IMR-90 (cell line): ENCODE measurements around the gene DNAJC5G.

ENCODE experiments used
- MAZ ChIP-seq: IDR thresholded peaks from 2 replicates; pipeline ENCODE4 v1.6.1; 2012; ENCODE audit warnings: low read depth, mild to moderate bottlenecking, low read length, improper control_type of control experiment, moderate library complexity, borderline replicate concordance
- POLR2A ChIP-seq: IDR thresholded peaks from 2 replicates; pipeline ENCODE4 v1.6.1; 2012; ENCODE audit warnings: mild to moderate bottlenecking, low read depth, low read length
- TF ChIP-seq, protein P1 (sequence below): conservative IDR thresholded peaks from 2 replicates; pipeline ENCODE4 v1.5.1; 2012; ENCODE audit warnings: mild to moderate bottlenecking, low read depth, low read length, improper control_type of control experiment

- TF ChIP-seq, protein P1, sequence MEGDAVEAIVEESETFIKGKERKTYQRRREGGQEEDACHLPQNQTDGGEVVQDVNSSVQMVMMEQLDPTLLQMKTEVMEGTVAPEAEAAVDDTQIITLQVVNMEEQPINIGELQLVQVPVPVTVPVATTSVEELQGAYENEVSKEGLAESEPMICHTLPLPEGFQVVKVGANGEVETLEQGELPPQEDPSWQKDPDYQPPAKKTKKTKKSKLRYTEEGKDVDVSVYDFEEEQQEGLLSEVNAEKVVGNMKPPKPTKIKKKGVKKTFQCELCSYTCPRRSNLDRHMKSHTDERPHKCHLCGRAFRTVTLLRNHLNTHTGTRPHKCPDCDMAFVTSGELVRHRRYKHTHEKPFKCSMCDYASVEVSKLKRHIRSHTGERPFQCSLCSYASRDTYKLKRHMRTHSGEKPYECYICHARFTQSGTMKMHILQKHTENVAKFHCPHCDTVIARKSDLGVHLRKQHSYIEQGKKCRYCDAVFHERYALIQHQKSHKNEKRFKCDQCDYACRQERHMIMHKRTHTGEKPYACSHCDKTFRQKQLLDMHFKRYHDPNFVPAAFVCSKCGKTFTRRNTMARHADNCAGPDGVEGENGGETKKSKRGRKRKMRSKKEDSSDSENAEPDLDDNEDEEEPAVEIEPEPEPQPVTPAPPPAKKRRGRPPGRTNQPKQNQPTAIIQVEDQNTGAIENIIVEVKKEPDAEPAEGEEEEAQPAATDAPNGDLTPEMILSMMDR, result no peak
- TF ChIP-seq POLR2A (no peak), MAZ (no peak)
Measured at GRCh38 chr2:27323596-27324285, 48.5 kb downstream of the DNAJC5G start.
